CD14-positive monocyte (primary cell): ENCODE measurements around the gene TRPC4AP. TPM values are rescaled to one million over a fixed set of nuclear protein-coding genes. Genes with fewer than 3 reads are reported as not detected.
A peak's percentile ranks its signal among the peaks of the same experiment; 100 is the strongest.

ENCODE experiments used
- DNase-seq, 3 donors: peaks; one replicate each; pipeline ENCODE4 v3.0.0-alpha.2; 2011 to 2022
- H2AFZ ChIP-seq: 2 replicates; pipeline ENCODE4 v1.6.0; 2012; ENCODE audit warnings: mild to moderate bottlenecking, low read depth, low read length, inconsistent platforms; ENCODE audit not compliant: insufficient read depth, poor library complexity, severe bottlenecking
- H3K27ac ChIP-seq, 2 donors: 1 replicate in 1 of 2; 2 replicates in 1 of 2; pipeline ENCODE4 v1.5.1; 2012 to 2013; ENCODE audit warnings: low read length in 2 of 2, control low read depth in 1 of 2, inconsistent platforms in 1 of 2, low read depth in 1 of 2, mild to moderate bottlenecking in 1 of 2
- H3K27me3 ChIP-seq, 2 donors: one replicate each; pipeline versions ENCODE4 v1.6.0 to v1.6.1; 2011 to 2013; ENCODE audit warnings: low read length in 2 of 2; ENCODE audit not compliant: control insufficient read depth in 2 of 2, insufficient read depth in 2 of 2
- H3K36me3 ChIP-seq, 2 donors: replicated peaks in 1 of 2; 1 replicate in 1 of 2; 2 replicates in 1 of 2; pipeline versions ENCODE4 v1.5.1 to v1.6.1; 2012 to 2013; ENCODE audit warnings: low read length in 2 of 2, control low read depth in 1 of 2, inconsistent platforms in 1 of 2, mild to moderate bottlenecking in 1 of 2; ENCODE audit not compliant: insufficient read depth in 2 of 2, control insufficient read depth in 1 of 2
- H3K4me1 ChIP-seq, 2 donors: 1 replicate in 1 of 2; 2 replicates in 1 of 2; pipeline versions ENCODE4 v1.5.1 to v1.6.1; 2012 to 2013; ENCODE audit warnings: low read length in 2 of 2, control low read depth in 1 of 2, inconsistent platforms in 1 of 2, mild to moderate bottlenecking in 1 of 2, moderate library complexity in 1 of 2; ENCODE audit not compliant: insufficient read depth in 2 of 2, control insufficient read depth in 1 of 2
- H3K4me2 ChIP-seq: replicated peaks from 2 replicates; pipeline ENCODE3; 2012; ENCODE audit warnings: low read length, moderate library complexity, mild to moderate bottlenecking; ENCODE audit not compliant: poor library complexity, severe bottlenecking; ENCODE audit errors: extremely low read depth
- H3K4me3 ChIP-seq, 3 experiments: fragments of 200-600 bp in 1 of 3; sonication (generic) in 1 of 3; replicated peaks in 1 of 3; 1 replicate in 2 of 3; 2 replicates in 1 of 3; pipeline ENCODE4 v1.5.1; 2011 to 2013; ENCODE audit warnings: low read length in 3 of 3, mild to moderate bottlenecking in 3 of 3, control low read depth in 2 of 3, low read depth in 2 of 3, inconsistent platforms in 1 of 3, moderate library complexity in 1 of 3
- H3K79me2 ChIP-seq: 2 replicates; pipeline ENCODE4 v1.6.0; 2012; ENCODE audit warnings: mild to moderate bottlenecking, control low read depth, inconsistent platforms, low read length, moderate library complexity; ENCODE audit not compliant: insufficient read depth
- H3K9ac ChIP-seq: 2 replicates; pipeline ENCODE4 v1.6.0; 2017; ENCODE audit warnings: low read length, mild to moderate bottlenecking; ENCODE audit not compliant: insufficient read depth, poor library complexity, severe bottlenecking
- H3K9me3 ChIP-seq, 2 donors: replicated peaks in 1 of 2; 1 replicate in 1 of 2; 2 replicates in 1 of 2; pipeline versions ENCODE4 v1.5.1 to v1.6.1; 2012 to 2013; ENCODE audit warnings: low read length in 2 of 2, control low read depth in 1 of 2; ENCODE audit not compliant: control insufficient read depth in 1 of 2, insufficient read depth in 1 of 2
- H4K20me1 ChIP-seq: 2 replicates; pipeline ENCODE4 v1.6.0; 2012; ENCODE audit warnings: mild to moderate bottlenecking, low read length, control low read depth, moderate library complexity; ENCODE audit not compliant: insufficient read depth
- H3K27ac Mint-ChIP-seq, 7 donors: one replicate each; pipeline ENCODE4 v1.8.0; 2020; ENCODE audit warnings: mild to moderate bottlenecking in 7 of 7, mixed read lengths in 7 of 7, moderate library complexity in 6 of 7, inconsistent platforms in 2 of 7
- H3K27me3 Mint-ChIP-seq, 3 donors: one replicate each; pipeline ENCODE4 v1.8.0; 2021 to 2022; ENCODE audit warnings: low read depth in 3 of 3, mild to moderate bottlenecking in 3 of 3, mixed read lengths in 3 of 3, moderate library complexity in 3 of 3, inconsistent platforms in 1 of 3
- H3K36me3 Mint-ChIP-seq, 2 donors: one replicate each; pipeline ENCODE4 v1.8.0; 2020; ENCODE audit warnings: mixed read lengths in 2 of 2, inconsistent platforms in 1 of 2, mild to moderate bottlenecking in 1 of 2
- H3K4me1 Mint-ChIP-seq: one replicate; pipeline ENCODE4 v1.8.0; 2020; ENCODE audit warnings: mild to moderate bottlenecking, mixed read lengths
- H3K4me3 Mint-ChIP-seq, 2 donors: one replicate each; pipeline ENCODE4 v1.8.0; 2020; ENCODE audit warnings: mild to moderate bottlenecking in 2 of 2, mixed read lengths in 2 of 2, moderate library complexity in 1 of 2
- H3K9me3 Mint-ChIP-seq, 7 donors: one replicate each; pipeline ENCODE4 v1.8.0; 2020 to 2022; ENCODE audit warnings: mixed read lengths in 7 of 7, mild to moderate bottlenecking in 6 of 7, moderate library complexity in 6 of 7, inconsistent platforms in 2 of 7
- CTCF ChIP-seq: fragments of 200-600 bp; IDR thresholded peaks from one replicate; pipeline ENCODE4 v1.8.0; 2022; ENCODE audit warnings: antibody characterized with exemption, mild to moderate bottlenecking
- WGBS: methylation state at CpG from one replicate; pipeline ENCODE4 v1.1.5; 2013; ENCODE audit warnings: missing lambda C conversion rate; ENCODE audit not compliant: insufficient coverage; 5-methylcytosine and 5-hydroxymethylcytosine counted together
- intact Hi-C, 2 donors: fragments of 100-400 bp; cut with micrococcal nuclease; formaldehyde crosslinking; loops; one replicate each; pipeline versions ENCODE4 v1.15.0 to v1.15.1; 2023
- polyA plus RNA-seq, 3 donors: library from polyadenylated mRNA; depleted of rRNA in 1 of 3; unstranded in 2 of 3; stranded (reverse) in 1 of 3; fragments of 300-500 nt in 2 of 3; fragments of >200 nt in 1 of 3; fragmentation: Illumina TruSeq in 2 of 3; gene quantifications; 1 replicate in 2 of 3; 2 replicates in 1 of 3; pipeline ENCODE4 v1.2.3, GENCODE V29; 2012 to 2021

TRPC4AP gene
- polyA plus RNA-seq, 3 donors = 80.8 to 98.4 (median 88.6) TPM

GRCh38 chr20:34977365-34978091, 115.1 kb downstream of the TRPC4AP start:
- H3K36me3 Mint-ChIP-seq = no peaks in the 10 kb centered on the region
- no peak overlapping the region for H3K9ac ChIP-seq

GRCh38 chr20:34976286-34976685, 116.3 kb downstream of the TRPC4AP start:
- H3K27ac ChIP-seq = no peak overlapping the region
- intact Hi-C loops = no loop called here
- no peaks in the 10 kb centered on the region for H3K79me2 ChIP-seq
- no peak overlapping the region for H3K4me2 ChIP-seq
- no peak for DNase-seq
- H3K4me1 ChIP-seq = no peaks in the 10 kb centered on the region
- no peak overlapping the region for H3K4me3 ChIP-seq
- no peak overlapping the region for H3K27ac Mint-ChIP-seq
- no peak overlapping the region for H3K9ac ChIP-seq
- WGBS = 81% methylated on average over 10 of the region's 12 CpGs
- H3K27me3 Mint-ChIP-seq = peaks cover 1 to 5% (median 4%) of the 10 kb centered on the region in 3 donors
- H3K4me3 Mint-ChIP-seq = no peak overlapping the region
- no peaks in the 10 kb centered on the region for H3K27me3 ChIP-seq
- H3K36me3 ChIP-seq = no peaks in the 10 kb centered on the region
- no peaks in the 10 kb centered on the region for H3K4me1 Mint-ChIP-seq
- no peaks in the 10 kb centered on the region for H3K9me3 Mint-ChIP-seq
- H2AFZ ChIP-seq = no peak overlapping the region
- no peaks in the 10 kb centered on the region for H3K36me3 Mint-ChIP-seq
- no peaks in the 10 kb centered on the region for H4K20me1 ChIP-seq
- TF ChIP-seq CTCF = no peak
- no peaks in the 10 kb centered on the region for H3K9me3 ChIP-seq

More at GRCh38 chr20:34977365-34978091, 115.1 kb downstream of the TRPC4AP start:
- peak overlapping the region in 1 of 7 donors; percentile 38 for H3K27ac Mint-ChIP-seq
- no peak overlapping the region for H3K4me3 Mint-ChIP-seq
- peaks cover 3 to 6% (median 5%) of the 10 kb centered on the region in 3 donors for H3K27me3 Mint-ChIP-seq
- intact Hi-C loops = no loop called here
- Histone ChIP-seq H3K27ac (no peak overlapping the region), H3K36me3 (no peaks in the 10 kb centered on the region), H3K4me1 (no peaks in the 10 kb centered on the region), H3K4me2 (no peak overlapping the region), H3K27me3 (no peaks in the 10 kb centered on the region), H4K20me1 (no peaks in the 10 kb centered on the region), H2AFZ (no peak overlapping the region), H3K4me3 (no peak overlapping the region), H3K9me3 (no peaks in the 10 kb centered on the region), H3K79me2 (no peaks in the 10 kb centered on the region)
- 39% methylated on average over 3 of the region's 17 CpGs for WGBS
- H3K4me1 Mint-ChIP-seq = no peaks in the 10 kb centered on the region
- TF ChIP-seq CTCF = no peak
- H3K9me3 Mint-ChIP-seq = no peaks in the 10 kb centered on the region
- no peak for DNase-seq
